Omental fat pad (tissue), 4 donors: ENCODE measurements around the gene OR6V1. TPM values are rescaled to one million over a fixed set of nuclear protein-coding genes. Genes with fewer than 3 reads are reported as not detected.
A peak's percentile ranks its signal among the peaks of the same experiment; 100 is the strongest.

Experiments used
- ATAC-seq: fragments of 150-250 bp; one replicate; pipeline ENCODE4 v1.9.1; 2016; ENCODE audit warnings: mild to moderate bottlenecking, moderate library complexity; ENCODE audit not compliant: low FRiP score
- DNase-seq: peaks from one replicate; pipeline ENCODE4 v3.0.0-alpha.2; 2019; ENCODE audit warnings: low spot score
- CTCF ChIP-seq, 3 donors: fragments of 450-650 bp; IDR thresholded peaks; one replicate each; pipeline ENCODE4 v1.5.1; 2016 to 2017; ENCODE audit warnings: antibody characterized with exemption in 3 of 3, mild to moderate bottlenecking in 3 of 3, moderate library complexity in 2 of 3
- total RNA-seq, 4 donors: library from RNA; depleted of rRNA; stranded (reverse); fragments of >200 nt; gene quantifications; one replicate each; pipeline ENCODE4 v1.1.0, GENCODE V29; 2016

Gene OR6V1
- total RNA-seq, 4 donors from 2014 or later: not detected

GRCh38 chr7:143012409-143012808 lies 39.7 kb upstream of the OR6V1 start:
- ATAC-seq: no peak
- TF ChIP-seq CTCF (IDR thresholded peaks at IDR 0.05): no peak
- DNase-seq: no peak

GRCh38 chr7:143013473-143013872 lies 38.7 kb upstream of the OR6V1 start:
- ATAC-seq (peak; percentile 72), DNase-seq (no peak)
- no peak for TF ChIP-seq CTCF (IDR thresholded peaks at IDR 0.05)

- no peak for TF ChIP-seq CTCF (IDR thresholded peaks at IDR 0.05)
- peak; percentile 88 for ATAC-seq
- DNase-seq: no peak
These were observed 38.2 kb upstream of the OR6V1 start for GRCh38 chr7:143013893-143014292.

GRCh38 chr7:143015084-143015483 lies 37.1 kb upstream of the OR6V1 start:
- ATAC-seq (no peak), DNase-seq (no peak)
- TF ChIP-seq CTCF (IDR thresholded peaks at IDR 0.05): no peak

GRCh38 chr7:143015926-143016490 lies 36.1 kb upstream of the OR6V1 start:
- DNase-seq: no peak
- no peak for ATAC-seq
- no peak for TF ChIP-seq CTCF (IDR thresholded peaks at IDR 0.05)

GRCh38 chr7:143016996-143017395 lies 35.1 kb upstream of the OR6V1 start:
- DNase-seq (no peak), ATAC-seq (peak; percentile 13)
- no peak for TF ChIP-seq CTCF (IDR thresholded peaks at IDR 0.05)

- no peak for DNase-seq
- TF ChIP-seq CTCF (IDR thresholded peaks at IDR 0.05): no peak
- ATAC-seq: no peak
These were observed 33.2 kb upstream of the OR6V1 start for GRCh38 chr7:143018931-143019330.
